Tongue (tissue), 2 donors: ENCODE data around the gene GNRHR. TPM values are rescaled to one million over a fixed set of nuclear protein-coding genes. Genes with fewer than 3 reads are reported as not detected.
A peak's percentile ranks its signal among the peaks of the same experiment; 100 is the strongest.
"Not testable (repeated sequence)": the region's sequence is repeated elsewhere in the genome, so short reads cannot be mapped to it uniquely, and the experiment has no call there.

Experiments
- DNase-seq: peaks from one replicate; pipeline ENCODE4 v3.0.0-alpha.2; 2015
- total RNA-seq: library from RNA; depleted of rRNA; stranded (reverse); fragments of >200 nt; gene quantifications from one replicate; pipeline ENCODE4 v1.2.3, GENCODE V29; 2014

The GNRHR gene
- total RNA-seq, 1 donor from 2014 or later, result not detected

DNA sequence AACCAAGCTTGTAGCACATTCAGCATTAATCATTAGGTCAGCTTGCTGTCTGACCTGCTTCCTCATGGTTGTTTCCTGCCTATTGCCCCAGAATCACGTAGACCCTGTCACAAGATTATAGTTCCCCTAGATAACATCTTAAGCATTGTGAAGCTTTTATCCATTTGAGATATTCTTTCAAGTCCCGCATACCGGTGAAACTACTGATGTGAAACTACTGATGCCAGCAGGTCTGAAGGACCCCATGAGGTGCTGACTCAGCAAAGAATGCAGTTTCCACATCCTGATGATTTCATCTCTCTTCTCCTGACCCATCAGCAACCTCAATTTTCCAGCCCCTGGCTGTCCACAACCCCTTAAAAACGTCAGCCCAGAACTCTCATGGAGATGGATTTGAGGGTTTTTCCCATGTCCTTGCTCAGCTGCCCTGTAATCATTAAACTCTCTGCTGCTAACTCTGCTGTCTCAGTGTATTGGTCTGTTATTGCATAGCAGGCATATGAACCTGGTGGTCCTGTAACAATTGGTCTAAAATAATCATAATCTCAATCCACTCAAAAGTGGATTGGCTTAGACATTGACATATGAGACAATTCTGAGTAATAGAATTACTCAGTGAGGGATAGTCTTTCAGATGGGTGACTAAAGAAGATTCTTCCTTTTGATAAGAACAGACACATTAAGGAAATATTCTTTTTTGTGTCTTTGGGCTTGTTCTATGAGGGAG, 26.9 kb downstream of the GNRHR start:
- no peak for DNase-seq

DNA sequence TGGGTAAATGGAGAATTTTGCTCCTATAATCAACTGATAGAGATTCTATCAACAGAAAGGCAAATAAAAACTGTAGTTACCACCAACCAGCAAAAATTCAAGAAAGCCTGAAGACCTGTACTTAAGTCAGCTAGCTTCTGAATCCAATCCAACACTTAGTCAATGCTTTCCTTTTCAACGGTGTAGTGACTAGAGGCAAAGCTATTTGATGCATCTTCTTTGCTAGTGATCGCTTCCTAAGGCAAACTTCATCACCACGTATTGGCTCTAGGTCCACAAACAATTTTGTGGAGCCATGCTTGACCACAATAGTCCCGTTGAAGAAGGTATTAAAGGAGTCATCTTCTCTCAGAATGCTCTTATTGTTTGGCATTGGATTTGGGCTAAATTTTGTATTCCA, 28.2 kb downstream of the GNRHR start:
- no peak for DNase-seq

GRCh38 chr4:67725132-67725531, 29.1 kb downstream of the GNRHR start:
- DNase-seq, result no peak

DNA sequence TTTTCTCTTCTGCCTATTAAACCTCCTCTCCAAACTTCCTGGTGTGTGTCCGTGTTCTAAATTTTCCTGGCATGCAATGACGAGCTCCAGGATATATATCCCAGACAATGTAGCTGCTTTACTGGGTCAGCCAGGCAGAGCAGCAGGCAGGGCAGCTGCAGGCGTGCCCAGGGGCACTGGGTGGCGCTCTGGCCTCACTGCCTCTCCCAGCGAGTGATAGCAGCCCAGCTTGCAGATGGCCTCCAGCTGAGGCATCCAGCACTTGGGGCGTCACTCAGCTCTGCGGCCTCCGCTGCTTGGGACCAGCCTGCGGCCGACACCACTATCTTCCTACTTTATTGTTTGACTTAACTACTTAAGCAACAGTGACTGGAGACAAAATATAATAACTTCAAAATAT, 30.2 kb downstream of the GNRHR start:
- DNase-seq, result no peak

GRCh38 chr4:67723341-67723740, 30.8 kb downstream of the GNRHR start:
- DNase-seq, result no peak

- no peak for DNase-seq
Measured at GRCh38 chr4:67721770-67722597, 32.2 kb downstream of the GNRHR start.

- no peak for DNase-seq
Measured at GRCh38 chr4:67721315-67721769, 32.8 kb downstream of the GNRHR start.

DNA sequence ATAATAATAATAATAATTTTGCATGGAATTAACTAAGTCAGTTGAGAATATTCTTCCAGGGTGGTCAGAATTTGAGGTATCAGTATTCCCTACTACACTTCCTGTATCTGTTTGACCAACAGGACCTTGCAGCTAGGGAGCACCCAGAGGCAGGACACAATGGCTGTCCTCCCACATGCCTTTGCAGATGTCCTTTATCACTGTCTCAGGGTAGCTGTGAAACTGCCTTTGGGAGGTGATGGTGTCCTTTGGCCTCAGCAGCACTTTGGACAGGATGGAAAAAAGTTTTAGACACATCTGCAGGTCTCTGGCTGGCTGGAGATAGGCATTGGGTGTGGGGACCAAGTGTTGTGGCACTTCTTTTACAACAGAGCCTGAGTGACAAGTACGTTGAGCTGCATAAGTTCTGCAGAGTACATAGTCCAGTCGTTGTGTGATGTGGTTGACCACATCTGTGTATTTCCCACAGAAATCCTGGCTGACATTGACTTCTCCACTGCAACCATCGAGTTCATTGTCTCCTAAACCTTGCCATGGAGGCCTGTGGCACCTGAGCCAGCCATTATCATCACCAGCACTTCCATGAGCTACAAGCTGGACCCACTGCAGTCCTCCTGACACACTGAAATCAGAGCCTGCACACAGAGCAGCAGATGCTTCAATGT, 34.1 kb downstream of the GNRHR start:
- DNase-seq, result no peak

DNA sequence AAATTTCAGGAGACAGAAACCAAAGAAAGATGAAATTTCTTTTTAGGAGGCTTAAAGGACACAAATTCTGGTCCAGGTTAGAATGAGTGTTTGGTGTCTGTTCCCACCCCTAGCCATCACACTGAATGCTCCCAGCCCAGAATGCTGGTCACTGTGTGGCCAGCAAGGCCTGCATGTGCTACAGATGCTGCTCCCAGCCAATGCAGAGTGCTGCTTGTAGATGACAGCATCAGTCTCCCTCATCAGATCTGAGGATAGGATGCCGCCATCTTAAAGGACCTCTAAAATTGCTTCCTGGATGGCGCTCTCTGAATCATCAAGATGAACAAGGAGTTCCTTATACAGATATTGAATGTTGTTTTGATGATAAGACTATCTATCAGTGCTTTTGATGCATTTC, 35.3 kb downstream of the GNRHR start:
- DNase-seq, result no peak

GRCh38 chr4:67717586-67717985, 36.6 kb downstream of the GNRHR start:
- no peak for DNase-seq

DNA sequence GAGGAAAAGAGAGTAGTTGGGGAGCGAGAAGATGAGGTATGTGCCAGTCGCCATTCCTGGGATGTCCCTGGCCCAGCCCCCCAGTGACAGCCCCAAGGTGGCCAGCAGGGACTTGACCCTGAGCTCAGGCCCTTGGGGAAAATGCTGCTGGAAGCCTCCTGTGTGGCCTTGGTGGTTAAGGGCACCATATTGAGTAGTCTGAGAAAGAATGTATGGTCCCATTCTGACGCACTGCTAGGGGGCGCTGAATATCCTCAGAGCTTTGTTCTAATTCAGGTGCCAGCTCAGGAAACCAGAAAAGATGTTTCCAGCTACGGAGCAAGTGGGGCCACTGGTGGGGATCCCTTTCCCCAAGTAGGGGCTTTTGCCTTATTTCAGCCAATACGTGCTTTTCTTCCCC, 39.2 kb downstream of the GNRHR start:
- no peak for DNase-seq

DNA sequence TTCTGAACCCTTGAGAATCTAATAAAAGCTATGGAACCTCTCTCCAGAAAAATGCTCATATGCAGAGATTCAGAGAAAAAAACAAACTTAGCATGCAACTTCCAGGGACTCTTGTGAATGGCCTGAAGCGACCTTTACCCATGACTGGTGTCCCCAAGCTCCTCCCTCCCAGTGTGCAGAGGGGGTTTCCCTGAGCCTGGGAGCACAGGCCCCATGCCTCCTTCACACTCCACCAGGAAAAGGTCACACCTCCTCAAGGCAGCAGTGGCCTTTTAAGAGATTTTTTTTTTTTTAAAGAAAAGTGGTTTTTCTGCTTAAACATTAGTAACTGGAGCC, 40.0 kb downstream of the GNRHR start:
- no peak for DNase-seq

GRCh38 chr4:67713529-67714247, 40.5 kb downstream of the GNRHR start:
- no peak for DNase-seq

GRCh38 chr4:67712650-67713528, 41.3 kb downstream of the GNRHR start:
- no peak for DNase-seq

GRCh38 chr4:67712000-67712625, 42.1 kb downstream of the GNRHR start:
- DNase-seq, result peak; percentile 19

DNA sequence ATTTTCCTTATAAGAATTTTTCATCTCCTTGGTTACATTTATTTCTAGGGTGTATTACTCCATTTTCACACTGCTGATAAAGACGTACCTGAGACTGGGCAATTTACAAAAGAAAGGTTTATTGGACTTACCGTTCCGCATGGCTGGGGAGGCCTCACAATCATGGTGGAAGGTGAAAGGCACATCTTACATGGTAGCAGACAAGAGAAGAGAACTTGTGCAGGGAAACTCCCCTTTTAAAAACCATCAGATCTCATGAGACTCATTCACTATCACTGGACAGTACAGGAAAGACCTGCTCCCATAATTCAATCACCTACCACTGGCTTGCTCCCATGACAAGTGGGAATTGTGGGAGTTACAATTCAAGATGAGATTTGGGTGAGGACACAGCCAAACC, 47.5 kb downstream of the GNRHR start:
- DNase-seq, result not testable (repeated sequence)

DNA sequence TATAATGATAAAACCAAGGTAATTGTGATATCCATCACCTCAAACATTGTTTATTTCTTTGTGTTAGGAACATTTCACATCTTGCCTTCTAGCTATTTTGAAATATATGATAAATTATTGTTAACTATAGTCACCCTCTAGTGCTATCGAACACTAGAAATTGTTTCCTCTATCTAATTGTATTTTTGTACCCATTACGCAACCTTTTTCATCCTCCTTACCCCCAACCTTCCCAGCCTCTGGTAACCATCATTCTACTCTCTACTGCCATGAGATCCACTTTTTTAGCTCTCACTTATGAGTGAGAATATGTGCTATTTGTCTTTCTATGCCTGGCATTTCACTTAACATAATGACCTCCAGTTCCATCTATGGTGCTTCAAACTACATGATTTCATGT, 49.3 kb downstream of the GNRHR start:
- DNase-seq, result no peak

DNA sequence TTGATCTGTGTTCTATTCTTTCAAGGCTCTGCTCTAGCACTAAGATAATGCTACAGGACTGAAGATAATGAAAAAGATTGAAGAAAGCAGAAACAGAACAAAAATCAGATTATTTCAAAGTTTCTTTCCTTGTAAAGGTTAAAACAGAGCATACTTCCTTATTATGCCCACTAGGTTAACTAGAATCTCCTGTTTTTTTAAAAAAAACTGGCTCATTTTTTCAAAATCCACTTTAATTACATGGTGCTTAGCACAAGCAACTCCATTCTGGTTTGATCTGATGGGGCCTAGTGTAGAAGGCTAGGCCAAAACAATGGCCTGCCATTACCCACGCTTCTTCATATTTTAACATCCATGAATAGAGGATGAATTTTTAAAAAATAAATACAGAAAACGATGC, 52.0 kb downstream of the GNRHR start:
- no peak for DNase-seq

GRCh38 chr4:67701517-67701850, 52.7 kb downstream of the GNRHR start:
- DNase-seq, result no peak

DNA sequence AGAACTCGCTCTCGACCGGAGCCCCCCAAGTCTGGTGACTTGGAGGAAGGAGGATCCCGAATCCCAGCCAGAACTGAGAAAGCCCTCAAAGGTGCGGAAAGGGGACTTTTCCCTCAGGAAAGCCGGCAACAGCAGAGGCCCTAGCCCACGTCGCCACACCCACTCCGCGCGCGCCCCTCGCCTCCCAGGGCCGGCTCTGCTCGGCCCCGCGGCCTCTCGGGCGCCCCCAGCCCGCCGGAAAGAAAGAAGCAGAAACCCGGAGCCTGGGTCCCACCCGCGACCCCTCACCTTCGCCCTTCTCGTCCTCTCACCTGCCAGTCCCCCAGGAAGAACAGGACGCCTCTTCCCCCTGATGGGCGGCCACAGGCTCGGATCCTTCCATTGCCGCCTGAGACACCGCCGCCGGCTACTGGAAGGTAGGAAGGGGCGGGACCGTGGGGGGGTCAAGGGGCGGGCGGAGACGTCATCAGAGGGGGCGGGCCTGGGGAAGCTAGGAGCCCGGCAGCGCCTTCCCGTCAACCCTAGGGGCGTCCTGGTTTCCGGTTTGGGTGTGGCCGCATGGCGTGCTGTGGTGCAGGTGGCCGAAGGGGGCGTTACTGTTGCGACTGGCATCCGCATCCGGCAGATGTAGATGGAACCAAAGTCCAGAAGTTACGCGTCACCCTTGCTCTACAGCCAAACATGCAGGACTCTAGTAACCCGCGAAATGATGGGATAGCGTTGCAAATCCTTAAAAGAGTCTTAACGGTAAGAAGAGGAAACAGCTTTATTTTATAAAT, 53.3 kb downstream of the GNRHR start, which contains the start of gene UBA6:
TSS of gene UBA6 (minus strand) at position 418 of the 779 bp plus-strand sequence. CDS start at position 382, 36 bp downstream.
- peak; percentile 98 for DNase-seq
